CD4-positive, alpha-beta T cell (primary cell): ENCODE results near the gene EIF1AD. TPM values are rescaled to one million over a fixed set of nuclear protein-coding genes. Genes with fewer than 3 reads are reported as not detected.

Experiments used
- ATAC-seq: fragments of 200-7000 bp; cut with Tn5 transposase; one replicate; pipeline ENCODE4 v1.10.0; 2022; ENCODE audit warnings: mild to moderate bottlenecking; ENCODE audit not compliant: poor library complexity
- CTCF ChIA-PET: fragments of 350-600 bp; sonication (Branson Sonifier 250); formaldehyde crosslinking; loops from one replicate; lab custom pipeline; 2021; ENCODE audit warnings: antibody characterized with exemption, inconsistent platforms; lab: Charles Lee
- POLR2A ChIA-PET: fragments of 350-600 bp; sonication (Branson Sonifier 250); formaldehyde crosslinking; loops from one replicate; lab custom pipeline; 2021; ENCODE audit warnings: antibody characterized with exemption, inconsistent platforms; lab: Charles Lee
- DNase-seq, 14 experiments: peaks; one replicate each; pipeline ENCODE4 v3.0.0-alpha.2; 2013 to 2020; ENCODE audit warnings: mixed read lengths in 2 of 14
- H3K27ac ChIP-seq, 2 donors: one replicate each; pipeline versions ENCODE4 v1.5.1 to v1.7.0; 2013; ENCODE audit warnings: low read length in 2 of 2, low read depth in 1 of 2, mild to moderate bottlenecking in 1 of 2
- H3K27me3 ChIP-seq, 2 experiments: 1 replicate in 1 of 2; 2 replicates in 1 of 2; pipeline versions ENCODE4 v1.6.1 to v1.7.0; 2013; ENCODE audit warnings: low read length in 2 of 2, control low read depth in 1 of 2, mild to moderate bottlenecking in 1 of 2, moderate library complexity in 1 of 2; ENCODE audit not compliant: insufficient read depth in 2 of 2, control insufficient read depth in 1 of 2
- H3K36me3 ChIP-seq: one replicate; pipeline ENCODE4 v1.6.1; 2013; ENCODE audit warnings: low read length, control low read depth; ENCODE audit not compliant: insufficient read depth
- H3K4me1 ChIP-seq: one replicate; pipeline ENCODE4 v1.6.1; 2013; ENCODE audit warnings: low read length, control low read depth; ENCODE audit not compliant: insufficient read depth
- H3K4me3 ChIP-seq: one replicate; pipeline ENCODE4 v1.5.1; 2013; ENCODE audit warnings: mild to moderate bottlenecking, low read length, moderate library complexity
- H3K9me3 ChIP-seq, 2 experiments: 1 replicate in 1 of 2; 2 replicates in 1 of 2; pipeline versions ENCODE4 v1.6.1 to v1.7.0; 2013; ENCODE audit warnings: low read length in 2 of 2, mild to moderate bottlenecking in 2 of 2, control low read depth in 1 of 2, moderate library complexity in 1 of 2; ENCODE audit not compliant: control insufficient read depth in 1 of 2, insufficient read depth in 1 of 2
- H3K27ac Mint-ChIP-seq: one replicate; pipeline ENCODE4 v1.8.0; 2020; ENCODE audit warnings: mixed read lengths
- H3K27me3 Mint-ChIP-seq: one replicate; pipeline ENCODE4 v1.8.0; 2021; ENCODE audit warnings: mixed read lengths
- H3K36me3 Mint-ChIP-seq: one replicate; pipeline ENCODE4 v1.8.0; 2021; ENCODE audit warnings: low read depth, mixed read lengths
- H3K4me1 Mint-ChIP-seq: one replicate; pipeline ENCODE4 v1.8.0; 2021; ENCODE audit warnings: low read depth, mixed read lengths
- H3K4me3 Mint-ChIP-seq: one replicate; pipeline ENCODE4 v1.8.0; 2020; ENCODE audit warnings: mild to moderate bottlenecking, mixed read lengths
- H3K9me3 Mint-ChIP-seq: one replicate; pipeline ENCODE4 v1.8.0; 2020; ENCODE audit warnings: mixed read lengths
- intact Hi-C, 2 experiments: fragments of 100-400 bp; cut with DNase I in 1 of 2; cut with micrococcal nuclease in 1 of 2; formaldehyde crosslinking; loops; one replicate each; pipeline versions ENCODE4 v1.15.1 to v1.9.0; 2023 to 2025; cut with DNase I, micrococcal nuclease
- total RNA-seq, 174 experiments: library from RNA in 2 of 174; stranded (reverse) in 2 of 174; gene quantifications; one replicate each; pipeline ENCODE4 v1.2.3 and lab custom pipeline; 2021 to 2026
- TF ChIP-seq, protein P1 (sequence below): fragments of 200-600 bp; IDR thresholded peaks from one replicate; pipeline ENCODE4 v1.8.0; 2022; ENCODE audit warnings: antibody characterized with exemption, mild to moderate bottlenecking

EIF1AD gene
- total RNA-seq, 2 experiments from 2014 or later: 88.2 to 94.1 TPM

GRCh38 chr11:65992056-65992455, 9.9 kb downstream of the EIF1AD start:
- ChIA-PET CTCF (interaction anchor here (0.6 to 2.0 kb wide), 3 partner anchors 30 to 918 kb away, joined by 5 to 7 read pairs (median 5); partner anchors contain the start of gene FIBP), POLR2A (interaction anchor here (1.0 kb wide), 1 partner anchor 98 kb away, joined by 4 read pairs; no protein-coding TSS in a partner anchor)
- Histone ChIP-seq H3K36me3 (peaks cover under 1% of the 10 kb centered on the region), H3K9me3 (no peaks in the 10 kb centered on the region), H3K4me1 (peaks cover 10% of the 10 kb centered on the region), H3K4me3 (no peak overlapping the region), H3K27me3 (no peaks in the 10 kb centered on the region), H3K27ac (no peak overlapping the region)
- DNase-seq (no peak), ATAC-seq (no peak)
- Mint-ChIP-seq H3K36me3 (peaks cover 27% of the 10 kb centered on the region), H3K4me3 (no peak overlapping the region), H3K4me1 (peaks cover 6% of the 10 kb centered on the region), H3K27me3 (no peaks in the 10 kb centered on the region), H3K27ac (no peak overlapping the region), H3K9me3 (no peaks in the 10 kb centered on the region)
- TF ChIP-seq, protein P1, sequence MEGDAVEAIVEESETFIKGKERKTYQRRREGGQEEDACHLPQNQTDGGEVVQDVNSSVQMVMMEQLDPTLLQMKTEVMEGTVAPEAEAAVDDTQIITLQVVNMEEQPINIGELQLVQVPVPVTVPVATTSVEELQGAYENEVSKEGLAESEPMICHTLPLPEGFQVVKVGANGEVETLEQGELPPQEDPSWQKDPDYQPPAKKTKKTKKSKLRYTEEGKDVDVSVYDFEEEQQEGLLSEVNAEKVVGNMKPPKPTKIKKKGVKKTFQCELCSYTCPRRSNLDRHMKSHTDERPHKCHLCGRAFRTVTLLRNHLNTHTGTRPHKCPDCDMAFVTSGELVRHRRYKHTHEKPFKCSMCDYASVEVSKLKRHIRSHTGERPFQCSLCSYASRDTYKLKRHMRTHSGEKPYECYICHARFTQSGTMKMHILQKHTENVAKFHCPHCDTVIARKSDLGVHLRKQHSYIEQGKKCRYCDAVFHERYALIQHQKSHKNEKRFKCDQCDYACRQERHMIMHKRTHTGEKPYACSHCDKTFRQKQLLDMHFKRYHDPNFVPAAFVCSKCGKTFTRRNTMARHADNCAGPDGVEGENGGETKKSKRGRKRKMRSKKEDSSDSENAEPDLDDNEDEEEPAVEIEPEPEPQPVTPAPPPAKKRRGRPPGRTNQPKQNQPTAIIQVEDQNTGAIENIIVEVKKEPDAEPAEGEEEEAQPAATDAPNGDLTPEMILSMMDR: no peak
- intact Hi-C loops: no loop called here

GRCh38 chr11:65988791-65989592, 13.0 kb downstream of the EIF1AD start:
- peak; percentile 82 to 96 (median 89) for DNase-seq
- ChIA-PET POLR2A (interaction anchor here (0.6 to 1.5 kb wide), 7 partner anchors 10 to 209 kb away, joined by 3 to 6 read pairs (median 4); partner anchors contain the start of genes AP5B1 and CCDC85B), CTCF (interaction anchor here (0.7 to 1.9 kb wide), 7 partner anchors 10 to 209 kb away, joined by 3 to 17 read pairs (median 3); partner anchors contain the start of genes AP5B1, CCDC85B and FIBP)
- no peak overlapping the region for H3K4me3 Mint-ChIP-seq
- no peak overlapping the region for H3K4me3 ChIP-seq
- H3K4me1 Mint-ChIP-seq: peaks cover 6% of the 10 kb centered on the region
- H3K9me3 ChIP-seq: no peaks in the 10 kb centered on the region
- TF ChIP-seq, protein P1: peak; percentile 96
- H3K27ac Mint-ChIP-seq: peak overlapping the region; percentile 61
- intact Hi-C loops: loop anchor here (1.0 to 10.0 kb wide), 11 partner anchors 33 to 364 kb away; partner anchors contain the start of genes AP5B1 (in 2 of the 2) and FIBP (in 1 of the 2)
- no peaks in the 10 kb centered on the region for H3K36me3 ChIP-seq
- H3K27ac ChIP-seq: no peak overlapping the region
- peaks cover 10% of the 10 kb centered on the region for H3K36me3 Mint-ChIP-seq
- H3K27me3 ChIP-seq: no peaks in the 10 kb centered on the region
- H3K9me3 Mint-ChIP-seq: no peaks in the 10 kb centered on the region
- ATAC-seq: peak; percentile 98
- H3K27me3 Mint-ChIP-seq: no peaks in the 10 kb centered on the region
- H3K4me1 ChIP-seq: peaks cover 10% of the 10 kb centered on the region

DNA sequence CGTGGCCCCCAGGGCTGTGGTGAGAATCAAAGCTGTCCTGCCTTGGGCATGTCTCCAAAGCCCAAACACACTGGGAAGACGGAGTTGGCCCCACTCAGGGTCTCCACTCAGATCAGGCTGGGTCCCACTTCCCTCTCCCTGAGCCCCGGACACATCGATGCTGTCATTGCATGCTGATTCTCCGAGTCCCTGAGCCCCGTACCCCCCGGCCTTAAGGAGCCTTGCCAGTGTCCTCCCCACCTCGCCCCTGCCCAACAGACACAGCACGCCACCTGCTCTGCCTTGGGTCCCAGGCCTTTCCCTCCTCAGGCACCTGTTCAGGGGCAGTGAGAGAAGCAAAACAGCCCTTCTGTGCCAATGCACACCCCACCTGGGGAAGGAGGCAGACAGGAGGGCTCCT, 14.6 kb downstream of the EIF1AD start:
- no peaks in the 10 kb centered on the region for H3K27me3 Mint-ChIP-seq
- no peak for ATAC-seq
- H3K4me3 ChIP-seq: no peak overlapping the region
- H3K4me1 ChIP-seq: peaks cover 10% of the 10 kb centered on the region
- H3K27me3 ChIP-seq: no peaks in the 10 kb centered on the region
- POLR2A ChIA-PET: interaction anchor here (1.3 kb wide), 1 partner anchor 97 kb away, joined by 6 read pairs; the partner anchor contains the start of gene CCDC85B
- H3K4me3 Mint-ChIP-seq: no peak overlapping the region
- H3K36me3 ChIP-seq: no peaks in the 10 kb centered on the region
- TF ChIP-seq, protein P1: no peak
- no peak overlapping the region for H3K27ac Mint-ChIP-seq
- no peak overlapping the region for H3K27ac ChIP-seq
- H3K9me3 Mint-ChIP-seq: no peaks in the 10 kb centered on the region
- H3K36me3 Mint-ChIP-seq: peaks cover 10% of the 10 kb centered on the region
- CTCF ChIA-PET: interaction anchor here (1.9 to 2.6 kb wide), 2 partner anchors 98 to 103 kb away, joined by 14 read pairs; partner anchors contain the start of genes CCDC85B and FIBP
- peaks cover 6% of the 10 kb centered on the region for H3K4me1 Mint-ChIP-seq
- intact Hi-C loops: loop anchor here in 1 of 2 experiments (10.0 kb wide), 1 partner anchor 363 kb away; no protein-coding TSS in a partner anchor
- DNase-seq: no peak
- no peaks in the 10 kb centered on the region for H3K9me3 ChIP-seq
